Endothelial cell of umbilical vein (primary cell): ENCODE measurements around the gene RHOA.
"Not testable (repeated sequence)": the region's sequence is repeated elsewhere in the genome, so short reads cannot be mapped to it uniquely, and the experiment has no call there.

ENCODE experiments used
- POLR2A ChIP-seq: IDR thresholded peaks from 2 replicates; pipeline ENCODE4 v1.6.1; 2012; ENCODE audit warnings: low read depth, mild to moderate bottlenecking, control low read depth, low read length
- POLR2AphosphoS5 ChIP-seq: IDR thresholded peaks from 2 replicates; pipeline ENCODE4 v1.6.1; 2012; ENCODE audit warnings: low read depth, mild to moderate bottlenecking, control low read depth, low read length, moderate library complexity; ENCODE audit not compliant: insufficient read depth

DNA sequence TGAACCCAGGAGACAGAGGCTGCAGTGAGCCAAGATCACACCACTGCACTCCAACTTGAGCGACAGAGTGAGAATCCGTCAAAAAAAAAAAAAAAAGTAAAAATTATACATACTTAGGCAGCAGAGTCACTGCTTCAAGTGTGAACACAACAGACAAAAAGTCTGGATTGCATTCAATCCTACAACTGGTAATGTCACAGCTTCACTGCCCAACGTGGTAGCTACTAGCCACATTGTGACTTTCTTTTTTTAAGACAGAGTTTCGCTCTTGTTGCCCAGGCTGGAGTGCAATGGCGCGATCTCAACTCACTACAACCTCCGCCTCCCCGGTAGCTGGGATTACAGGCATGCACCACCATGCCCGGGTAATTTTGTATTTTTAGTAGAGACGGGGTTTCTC is 20.5 kb downstream of the RHOA start:
- TF ChIP-seq POLR2A, POLR2AphosphoS5: not testable (repeated sequence)
